Measurements from ENCODE around the gene GALNS.

GRCh38 chr16:88885693-88886280 is 29.0 kb upstream of the GALNS start:
- no peak for TF ChIP-seq CTCF (IDR thresholded peaks at IDR 0.05; ENCODE audit: borderline replicate concordance, extremely low read depth, low read length, poor library complexity, severe bottlenecking)
- no peak for TF ChIP-seq EZH2 (IDR thresholded peaks at IDR 0.05; ENCODE audit: borderline replicate concordance, low read depth, low read length, severe bottlenecking)

Data from DND-41 (cell line).